SK-N-MC (cell line): Measurements from ENCODE around the gene AMN.

ENCODE experiments used
- DNase-seq: peaks from one replicate; pipeline ENCODE4 v3.0.0-alpha.2; 2011; ENCODE audit warnings: low read depth, low spot score
- H3K27ac ChIP-seq: fragments of 200-600 bp; sonication (generic); 2 replicates; pipeline ENCODE4 v1.5.1; 2016; ENCODE audit warnings: mixed run types
- H3K36me3 ChIP-seq: fragments of 200-600 bp; sonication (generic); 2 replicates; pipeline ENCODE4 v1.6.1; 2017; ENCODE audit warnings: antibody characterized with exemption, low read length, mixed read lengths; ENCODE audit not compliant: insufficient read depth
- H3K4me3 ChIP-seq: fragments of 200-600 bp; sonication (generic); 2 replicates; pipeline ENCODE4 v1.5.1; 2016
- H3K9ac ChIP-seq: fragments of 200-600 bp; sonication (generic); 2 replicates; pipeline ENCODE4 v1.8.0; 2017; ENCODE audit warnings: mixed run types, mixed read lengths; ENCODE audit not compliant: insufficient read length
- H3K9me3 ChIP-seq: fragments of 200-600 bp; sonication (generic); 2 replicates; pipeline ENCODE4 v1.6.1; 2017; ENCODE audit warnings: low read depth, mild to moderate bottlenecking, antibody characterized with exemption, low read length, moderate library complexity, mixed read lengths
- EZH2 ChIP-seq: fragments of 200-600 bp; sonication (generic); IDR thresholded peaks from one replicate; pipeline ENCODE4 v1.6.1; 2017; ENCODE audit warnings: antibody characterized with exemption
- FOXP2 ChIP-seq: optimal IDR thresholded peaks from 2 replicates; pipeline ENCODE3; 2011; ENCODE audit warnings: mild to moderate bottlenecking, moderate library complexity; ENCODE audit not compliant: insufficient read depth; ENCODE audit errors: extremely low read length, control extremely low read depth
- POLR2AphosphoS5 ChIP-seq: IDR thresholded peaks from 2 replicates; pipeline ENCODE4 v1.6.1; 2012; ENCODE audit warnings: mild to moderate bottlenecking, low read depth, low read length, borderline replicate concordance

AMN gene

GRCh38 chr14:102908766-102909455 lies 13.6 kb upstream of the AMN start:
- TF ChIP-seq FOXP2 (no peak), POLR2AphosphoS5 (no peak)
- no peak overlapping the region for H3K9ac ChIP-seq

GRCh38 chr14:102909462-102909861 lies 13.0 kb upstream of the AMN start:
- H3K36me3 ChIP-seq, result peaks cover 26% of the 10 kb centered on the region
- H3K27ac ChIP-seq, result 0 out of 2 replicates have a peak overlapping the region, but pooled peaks have one; percentile 64
- H3K9ac ChIP-seq, result no peak overlapping the region
- DNase-seq, result no peak
- no peaks in the 10 kb centered on the region for H3K9me3 ChIP-seq
- TF ChIP-seq FOXP2 (no peak), POLR2AphosphoS5 (no peak), EZH2 (no peak)
- H3K4me3 ChIP-seq, result no peak overlapping the region

More at GRCh38 chr14:102908766-102909455, 13.6 kb upstream of the AMN start:
- no peak for DNase-seq
- H3K36me3 ChIP-seq, result peaks cover 30% of the 10 kb centered on the region
- H3K4me3 ChIP-seq, result no peak overlapping the region
- H3K9me3 ChIP-seq, result no peaks in the 10 kb centered on the region
- no peak overlapping the region for H3K27ac ChIP-seq

DNA sequence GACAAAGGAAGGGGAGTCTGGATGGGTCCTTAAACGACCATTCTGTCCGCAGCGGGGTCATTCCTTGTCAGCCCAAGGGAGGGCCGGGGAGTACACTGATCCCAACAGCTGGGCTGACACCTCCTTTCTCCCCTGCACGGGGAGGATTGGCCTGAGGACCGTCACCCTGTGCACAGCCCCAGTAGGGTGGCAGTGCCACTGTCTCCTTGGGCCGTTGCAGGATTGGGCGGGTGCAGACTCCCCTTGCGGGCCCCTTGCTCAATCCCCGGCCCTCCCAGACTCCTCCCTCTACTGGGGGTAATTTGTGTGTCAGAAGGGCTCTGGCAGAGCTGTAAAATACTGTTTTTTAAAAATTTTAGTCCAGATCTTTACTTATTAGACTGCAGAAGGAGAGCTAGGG lies 12.6 kb upstream of the AMN start:
- peaks cover 25% of the 10 kb centered on the region for H3K36me3 ChIP-seq
- peak overlapping the region; percentile 59 for H3K9ac ChIP-seq
- H3K27ac ChIP-seq, result peak overlapping the region; percentile 64
- no peaks in the 10 kb centered on the region for H3K9me3 ChIP-seq
- H3K4me3 ChIP-seq, result 0 out of 2 replicates have a peak overlapping the region, but pooled peaks have one; percentile 11
- DNase-seq, result no peak
- TF ChIP-seq FOXP2 (no peak), POLR2AphosphoS5 (no peak), EZH2 (no peak)

DNA sequence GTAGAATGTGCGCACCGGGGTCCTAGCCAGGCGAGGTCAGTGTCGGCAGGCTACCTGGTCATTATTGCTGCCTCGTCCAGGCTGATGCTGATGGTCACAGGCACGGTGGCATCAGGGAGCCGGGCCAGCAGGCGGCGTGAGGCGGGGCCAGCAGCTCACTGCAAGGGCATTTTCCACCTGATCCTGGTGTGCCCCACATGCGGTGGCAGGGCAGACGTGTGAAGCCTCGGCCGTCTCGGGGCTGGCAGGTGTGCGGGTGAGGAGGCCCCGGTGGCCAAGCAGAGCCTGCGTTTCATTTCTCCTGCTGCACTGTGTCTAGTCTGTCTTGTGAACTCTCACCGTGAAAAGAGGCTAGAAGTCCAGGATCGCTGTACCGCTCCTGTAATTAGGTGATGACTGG lies 12.0 kb upstream of the AMN start:
- no peak overlapping the region for H3K4me3 ChIP-seq
- peaks cover 20% of the 10 kb centered on the region for H3K36me3 ChIP-seq
- peak overlapping the region; percentile 64 for H3K27ac ChIP-seq

GRCh38 chr14:102911541-102911951 lies 10.9 kb upstream of the AMN start:
- Histone ChIP-seq H3K27ac (no peak overlapping the region), H3K9me3 (no peaks in the 10 kb centered on the region), H3K4me3 (no peak overlapping the region), H3K36me3 (peaks cover 10% of the 10 kb centered on the region), H3K9ac (no peak overlapping the region)
- DNase-seq, result no peak
- no peak for TF ChIP-seq POLR2AphosphoS5
- no peak for TF ChIP-seq EZH2
- no peak for TF ChIP-seq FOXP2

More for the DNA sequence above, 12.0 kb upstream of the AMN start:
- TF ChIP-seq FOXP2, result no peak
- no peak for TF ChIP-seq POLR2AphosphoS5
- TF ChIP-seq EZH2, result no peak
- Histone ChIP-seq H3K9me3 (no peaks in the 10 kb centered on the region), H3K9ac (peak overlapping the region; percentile 59)
- DNase-seq, result no peak

- peaks cover 4% of the 10 kb centered on the region; the same call in 1 of the 2 replicates for H3K36me3 ChIP-seq
- no peak overlapping the region for H3K27ac ChIP-seq
- no peaks in the 10 kb centered on the region for H3K9me3 ChIP-seq
- H3K4me3 ChIP-seq, result no peak overlapping the region
- TF ChIP-seq FOXP2 (no peak), EZH2 (no peak), POLR2AphosphoS5 (no peak)
- no peak for DNase-seq
- no peak overlapping the region for H3K9ac ChIP-seq
These were observed 10.3 kb upstream of the AMN start for GRCh38 chr14:102911991-102912761.

DNA sequence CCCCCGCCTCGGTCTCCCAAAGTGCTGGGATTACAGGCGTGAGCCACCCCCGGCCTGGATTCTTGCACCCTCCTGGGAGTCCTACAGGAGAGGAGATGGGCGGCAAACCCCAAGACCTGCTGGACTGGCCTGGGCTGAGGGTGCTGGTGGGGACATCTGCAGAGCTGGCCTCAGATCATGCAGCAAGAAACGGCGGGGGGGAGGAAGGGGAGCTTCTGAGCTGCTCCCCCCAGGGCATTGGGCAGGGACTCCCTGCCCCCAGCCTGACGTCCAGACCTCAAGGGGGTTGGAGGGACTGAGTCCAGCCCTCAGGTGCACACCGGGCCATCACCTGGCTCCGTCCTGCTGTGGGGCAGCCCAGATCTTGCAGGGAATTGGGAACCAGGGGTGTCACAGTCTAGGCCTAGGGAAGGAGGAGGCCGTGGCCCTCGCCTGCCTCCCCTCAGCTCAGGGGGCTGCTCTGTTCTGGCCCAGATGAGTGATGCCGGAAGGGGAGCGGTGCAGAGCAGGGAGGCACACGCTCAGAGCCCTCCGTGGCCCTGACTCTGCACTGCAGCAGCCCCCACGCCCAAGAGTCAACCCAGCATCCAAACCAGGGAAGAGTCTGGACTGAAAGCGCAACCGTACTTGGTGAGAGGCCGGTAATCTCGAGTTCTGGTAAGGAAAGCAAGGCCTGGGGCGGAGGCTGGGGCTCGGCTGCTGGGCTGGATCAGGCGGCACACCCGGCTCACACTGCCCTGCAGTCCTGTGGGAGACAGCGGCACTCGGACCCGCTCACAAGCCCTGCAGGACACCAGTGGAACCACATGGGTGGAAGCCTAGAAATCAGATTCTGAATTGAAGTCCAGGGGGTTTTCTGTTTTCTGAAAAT lies 8.9 kb upstream of the AMN start:
- H3K27ac ChIP-seq, result no peak overlapping the region

More for the DNA sequence above, 8.9 kb upstream of the AMN start:
- TF ChIP-seq FOXP2 (no peak), EZH2 (no peak), POLR2AphosphoS5 (no peak)
- Histone ChIP-seq H3K9me3 (no peaks in the 10 kb centered on the region), H3K4me3 (no peak overlapping the region), H3K36me3 (no peaks in the 10 kb centered on the region), H3K9ac (no peak overlapping the region)
- no peak for DNase-seq
